ENCODE measurements around the gene ARL2. TPM values are rescaled to one million over a fixed set of nuclear protein-coding genes. Genes with fewer than 3 reads are reported as not detected.

The ARL2 gene
- polyA plus RNA-seq, 3 donors = 34.3 to 40.4 (median 34.4) TPM

GRCh38 chr11:64969209-64969608, 44.8 kb upstream of the ARL2 start:
- H3K9ac ChIP-seq (ENCODE audit: insufficient read depth, low read length, poor library complexity, severe bottlenecking) = no peak overlapping the region
- no peak overlapping the region for H3K27ac Mint-ChIP-seq
- H2AFZ ChIP-seq (ENCODE audit: insufficient read depth, low read depth, low read length, poor library complexity, severe bottlenecking) = no peak overlapping the region
- DNase-seq = no peak
- peaks cover 2 to 24% of the 10 kb centered on the region in 2 donors for H3K27me3 ChIP-seq (ENCODE audit: control insufficient read depth in 2 of 2, insufficient read depth in 2 of 2, low read length in 2 of 2)
- H3K27ac ChIP-seq (ENCODE audit: low read depth in 1 of 2, low read length in 2 of 2) = no peak overlapping the region
- peaks cover 26 to 42% (median 35%) of the 10 kb centered on the region in 3 donors for H3K27me3 Mint-ChIP-seq (ENCODE audit: low read depth in 3 of 3)
- peaks cover 22% of the 10 kb centered on the region for H3K4me1 Mint-ChIP-seq
- H3K4me3 ChIP-seq (replicated peaks in 1 of 3; ENCODE audit: low read depth in 2 of 3, low read length in 3 of 3) = no peak overlapping the region
- H3K36me3 Mint-ChIP-seq = no peaks in the 10 kb centered on the region
- no peak overlapping the region for H3K4me2 ChIP-seq (replicated peaks; ENCODE audit: extremely low read depth, low read length, poor library complexity, severe bottlenecking)
- intact Hi-C loops (cut with micrococcal nuclease) = no loop called here
- H3K4me3 Mint-ChIP-seq = no peak overlapping the region
- peaks cover 0 to 3% (median 0%) of the 10 kb centered on the region in 7 donors for H3K9me3 Mint-ChIP-seq
- H3K36me3 ChIP-seq (replicated peaks in 1 of 2; ENCODE audit: control insufficient read depth in 1 of 2, insufficient read depth in 2 of 2, low read length in 2 of 2) = no peaks in the 10 kb centered on the region
- H3K4me1 ChIP-seq (ENCODE audit: control insufficient read depth in 1 of 2, insufficient read depth in 2 of 2, low read length in 2 of 2) = peaks cover 17 to 22% of the 10 kb centered on the region in 2 donors
- H3K9me3 ChIP-seq (replicated peaks in 1 of 2; ENCODE audit: control insufficient read depth in 1 of 2, insufficient read depth in 1 of 2, low read length in 2 of 2) = no peaks in the 10 kb centered on the region
- no peaks in the 10 kb centered on the region for H3K79me2 ChIP-seq (ENCODE audit: insufficient read depth, low read length)
- H4K20me1 ChIP-seq (ENCODE audit: insufficient read depth, low read length) = no peaks in the 10 kb centered on the region
- WGBS (ENCODE audit: insufficient coverage) = 94% methylated on average over 2 of the region's 5 CpGs
- no peak for TF ChIP-seq CTCF (IDR thresholded peaks at IDR 0.05)

DNA sequence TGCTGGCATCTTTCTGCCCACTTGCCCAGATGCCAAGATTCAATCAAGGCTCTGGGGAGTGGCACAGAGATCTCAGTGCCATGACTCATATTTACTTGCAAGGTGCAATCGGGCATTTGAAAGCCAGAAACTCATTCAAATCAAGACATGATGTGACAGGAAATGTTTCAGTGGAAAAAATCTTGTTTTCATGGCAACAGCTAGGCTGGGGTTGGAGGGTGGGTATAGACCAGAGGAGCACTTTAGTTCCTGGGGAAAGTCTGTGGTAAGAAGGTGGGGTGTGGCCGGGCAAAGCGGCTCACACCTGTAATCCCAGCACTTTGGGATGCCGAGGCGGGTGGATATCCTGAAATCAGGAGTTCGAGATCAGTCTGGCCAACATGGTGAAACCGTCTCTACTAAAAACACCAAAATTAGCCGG, 43.2 kb upstream of the ARL2 start:
- peaks cover 2 to 24% of the 10 kb centered on the region in 2 donors for H3K27me3 ChIP-seq (ENCODE audit: control insufficient read depth in 2 of 2, insufficient read depth in 2 of 2, low read length in 2 of 2)
- no peaks in the 10 kb centered on the region for H3K36me3 ChIP-seq (replicated peaks in 1 of 2; ENCODE audit: control insufficient read depth in 1 of 2, insufficient read depth in 2 of 2, low read length in 2 of 2)
- no peaks in the 10 kb centered on the region for H3K79me2 ChIP-seq (ENCODE audit: insufficient read depth, low read length)
- H3K4me2 ChIP-seq (replicated peaks; ENCODE audit: extremely low read depth, low read length, poor library complexity, severe bottlenecking) = no peak overlapping the region
- no peaks in the 10 kb centered on the region for H3K36me3 Mint-ChIP-seq
- peaks cover 12% of the 10 kb centered on the region in 2 donors for H3K4me1 ChIP-seq (ENCODE audit: control insufficient read depth in 1 of 2, insufficient read depth in 2 of 2, low read length in 2 of 2)
- H3K9me3 Mint-ChIP-seq = peaks cover 0 to 3% (median 0%) of the 10 kb centered on the region in 7 donors
- peaks cover 16% of the 10 kb centered on the region for H3K4me1 Mint-ChIP-seq
- H3K27me3 Mint-ChIP-seq (ENCODE audit: low read depth in 3 of 3) = peaks cover 30 to 44% (median 41%) of the 10 kb centered on the region in 3 donors
- no peak overlapping the region for H3K9ac ChIP-seq (ENCODE audit: insufficient read depth, low read length, poor library complexity, severe bottlenecking)
- no peak for DNase-seq
- intact Hi-C loops (cut with micrococcal nuclease) = no loop called here
- no peak overlapping the region for H2AFZ ChIP-seq (ENCODE audit: insufficient read depth, low read depth, low read length, poor library complexity, severe bottlenecking)
- 93% methylated on average over 3 of the region's 8 CpGs for WGBS (ENCODE audit: insufficient coverage)
- peak overlapping the region; percentile 31 to 65 for H3K4me3 Mint-ChIP-seq
- no peak overlapping the region for H3K4me3 ChIP-seq (replicated peaks in 1 of 3; ENCODE audit: low read depth in 2 of 3, low read length in 3 of 3)
- no peaks in the 10 kb centered on the region for H4K20me1 ChIP-seq (ENCODE audit: insufficient read depth, low read length)
- no peak for TF ChIP-seq CTCF (IDR thresholded peaks at IDR 0.05)
- no peak overlapping the region for H3K27ac ChIP-seq (ENCODE audit: low read depth in 1 of 2, low read length in 2 of 2)
- no peaks in the 10 kb centered on the region for H3K9me3 ChIP-seq (replicated peaks in 1 of 2; ENCODE audit: control insufficient read depth in 1 of 2, insufficient read depth in 1 of 2, low read length in 2 of 2)
- H3K27ac Mint-ChIP-seq = peak overlapping the region in 2 of 7 donors; percentile 32 to 44
